HEK293 (cell line): Measurements from ENCODE around the gene TMEM239.

Experiments
- HOXD13 ChIP-seq: sonication (generic); formaldehyde crosslinking; IDR thresholded peaks from 2 replicates; pipeline ENCODE4 v1.8.0; 2022; ENCODE audit warnings: missing genetic modification reagents, borderline replicate concordance
- KLF9 ChIP-seq: fragments of 450-650 bp; formaldehyde crosslinking; IDR thresholded peaks from 2 replicates; pipeline ENCODE4 v1.5.1; 2016; ENCODE audit warnings: missing biosample characterization, missing genetic modification characterization, low read depth
- MYNN ChIP-seq: fragments of 450-650 bp; formaldehyde crosslinking; IDR thresholded peaks from 2 replicates; pipeline ENCODE4 v1.5.1; 2016; ENCODE audit warnings: missing biosample characterization, missing genetic modification characterization, borderline replicate concordance
- PRDM1 ChIP-seq: fragments of 450-650 bp; formaldehyde crosslinking; IDR thresholded peaks from 2 replicates; pipeline ENCODE4; 2016; ENCODE audit warnings: missing biosample characterization, missing genetic modification characterization
- SP2 ChIP-seq: fragments of 450-650 bp; formaldehyde crosslinking; IDR thresholded peaks from 2 replicates; pipeline ENCODE4 v1.5.1; 2016; ENCODE audit warnings: missing biosample characterization, missing genetic modification characterization
- SP7 ChIP-seq: fragments of 450-650 bp; formaldehyde crosslinking; IDR thresholded peaks from 2 replicates; pipeline ENCODE4 v1.5.1; 2016; ENCODE audit warnings: missing biosample characterization, missing genetic modification characterization
- WT1 ChIP-seq: fragments of 450-650 bp; formaldehyde crosslinking; IDR thresholded peaks from 2 replicates; pipeline ENCODE4 v1.5.1; 2016; ENCODE audit warnings: missing biosample characterization, missing genetic modification characterization
- ZBTB1 ChIP-seq: fragments of 450-650 bp; formaldehyde crosslinking; IDR thresholded peaks from 2 replicates; pipeline ENCODE4 v1.5.1; 2016; ENCODE audit warnings: missing biosample characterization, missing genetic modification characterization
- ZBTB8A ChIP-seq: fragments of 450-650 bp; formaldehyde crosslinking; IDR thresholded peaks from 2 replicates; pipeline ENCODE4 v1.5.1; 2016; ENCODE audit warnings: missing biosample characterization, missing genetic modification characterization
- ZEB2 ChIP-seq: fragments of 450-650 bp; formaldehyde crosslinking; IDR thresholded peaks from 2 replicates; pipeline ENCODE4 v1.5.1; 2016; ENCODE audit warnings: missing biosample characterization, missing genetic modification characterization
- ZFHX2 ChIP-seq: fragments of 450-650 bp; formaldehyde crosslinking; conservative IDR thresholded peaks from 2 replicates; pipeline ENCODE4 v1.5.1; 2016; ENCODE audit warnings: missing biosample characterization, missing genetic modification characterization
- ZNF138 ChIP-seq: fragments of 450-650 bp; formaldehyde crosslinking; IDR thresholded peaks from 2 replicates; pipeline ENCODE4 v1.5.1; 2016; ENCODE audit warnings: missing biosample characterization, missing genetic modification characterization, borderline replicate concordance
- ZNF214 ChIP-seq: fragments of 450-650 bp; formaldehyde crosslinking; IDR thresholded peaks from 2 replicates; pipeline ENCODE4 v1.5.1; 2017; ENCODE audit warnings: missing biosample characterization, mild to moderate bottlenecking, missing genetic modification characterization, borderline replicate concordance
- ZNF341 ChIP-seq: fragments of 450-650 bp; formaldehyde crosslinking; IDR thresholded peaks from 2 replicates; pipeline ENCODE4; 2016; ENCODE audit warnings: low read depth, missing biosample characterization, missing genetic modification characterization
- ZNF433 ChIP-seq: fragments of 450-650 bp; formaldehyde crosslinking; IDR thresholded peaks from 2 replicates; pipeline ENCODE4 v1.5.1; 2016; ENCODE audit warnings: missing biosample characterization, missing genetic modification characterization, low read depth
- ZNF558 ChIP-seq: fragments of 450-650 bp; formaldehyde crosslinking; IDR thresholded peaks from 2 replicates; pipeline ENCODE4 v1.5.1; 2016; ENCODE audit warnings: missing biosample characterization, missing genetic modification characterization
- ZNF561 ChIP-seq: fragments of 450-650 bp; IDR thresholded peaks from 2 replicates; pipeline ENCODE4 v1.5.1; 2018; ENCODE audit warnings: missing biosample characterization, missing genetic modification characterization, borderline replicate concordance
- ZNF654 ChIP-seq: fragments of 450-650 bp; formaldehyde crosslinking; IDR thresholded peaks from 2 replicates; pipeline ENCODE4 v1.5.1; 2016; ENCODE audit warnings: low read depth, missing biosample characterization, missing genetic modification characterization
- ZNF707 ChIP-seq: fragments of 450-650 bp; formaldehyde crosslinking; IDR thresholded peaks from 2 replicates; pipeline ENCODE4 v1.5.1; 2016; ENCODE audit warnings: missing biosample characterization, missing genetic modification characterization
- ZNF768 ChIP-seq: fragments of 450-650 bp; formaldehyde crosslinking; IDR thresholded peaks from 2 replicates; pipeline ENCODE4 v1.5.1; 2018; ENCODE audit warnings: missing biosample characterization, mild to moderate bottlenecking, missing genetic modification characterization
- ZNF785 ChIP-seq: fragments of 450-650 bp; formaldehyde crosslinking; IDR thresholded peaks from 2 replicates; pipeline ENCODE4 v1.5.1; 2016; ENCODE audit warnings: missing biosample characterization, missing genetic modification characterization
- TF ChIP-seq, protein P1 (sequence below): fragments of 450-650 bp; formaldehyde crosslinking; IDR thresholded peaks from 2 replicates; pipeline ENCODE4 v1.5.1; 2016; ENCODE audit warnings: missing biosample characterization, missing genetic modification characterization
- TF ChIP-seq, protein P2 (sequence below): fragments of 450-650 bp; formaldehyde crosslinking; IDR thresholded peaks from 2 replicates; pipeline ENCODE4 v1.5.1; 2016; ENCODE audit warnings: missing biosample characterization, missing genetic modification characterization
- TF ChIP-seq, protein P3 (sequence below): fragments of 450-650 bp; formaldehyde crosslinking; IDR thresholded peaks from 2 replicates; pipeline ENCODE4 v1.5.1; 2017; ENCODE audit warnings: missing biosample characterization, missing genetic modification characterization
- TF ChIP-seq, protein P4 (sequence below): fragments of 450-650 bp; formaldehyde crosslinking; conservative IDR thresholded peaks from 2 replicates; pipeline ENCODE4 v1.5.1; 2016; ENCODE audit warnings: low read depth, missing biosample characterization, missing genetic modification characterization
- TF ChIP-seq, protein P5 (sequence below): fragments of 450-650 bp; formaldehyde crosslinking; IDR thresholded peaks from 2 replicates; pipeline ENCODE4 v1.5.1; 2016; ENCODE audit warnings: missing biosample characterization, missing genetic modification characterization

TMEM239 gene

DNA sequence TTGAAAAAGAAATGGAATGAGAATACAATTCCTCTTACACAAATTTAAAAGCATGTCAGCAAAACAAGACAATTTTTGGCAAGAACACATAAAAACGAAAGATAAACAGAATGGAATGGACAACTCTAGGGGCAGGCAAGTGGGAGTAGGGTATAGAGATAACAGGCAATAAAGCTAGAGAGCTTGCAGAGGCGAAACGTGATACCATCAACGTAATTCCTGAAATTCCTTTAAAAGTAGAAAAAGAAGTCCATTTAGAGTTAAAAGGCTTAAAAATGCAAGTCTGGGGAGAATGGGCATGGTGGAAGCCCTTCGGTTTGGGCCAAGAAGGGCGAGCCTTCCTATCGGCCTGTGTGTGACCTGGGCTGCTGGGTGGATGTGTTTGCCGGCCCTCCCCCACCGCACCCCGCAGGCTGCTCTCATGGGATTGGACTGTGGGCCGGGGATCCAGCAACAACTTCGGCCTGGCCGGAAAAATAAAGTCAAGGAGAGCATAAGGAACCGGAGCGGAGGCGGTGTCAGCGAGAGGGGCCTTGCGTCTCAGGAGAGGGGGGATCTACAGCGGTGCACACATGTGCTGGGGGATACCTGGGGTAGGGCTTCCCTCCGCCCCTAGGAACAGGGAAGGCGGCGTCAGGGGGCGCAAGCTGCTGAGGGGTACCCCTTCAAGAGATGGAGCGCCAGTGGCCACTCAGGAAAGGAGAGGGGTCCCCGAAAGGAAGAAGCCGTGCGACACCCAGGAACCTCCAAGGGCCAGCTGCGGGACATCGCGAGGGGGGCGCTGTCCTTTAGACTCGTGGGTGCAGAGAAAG lies 4.1 kb downstream of the TMEM239 start (continued):
- TF ChIP-seq, protein P1, sequence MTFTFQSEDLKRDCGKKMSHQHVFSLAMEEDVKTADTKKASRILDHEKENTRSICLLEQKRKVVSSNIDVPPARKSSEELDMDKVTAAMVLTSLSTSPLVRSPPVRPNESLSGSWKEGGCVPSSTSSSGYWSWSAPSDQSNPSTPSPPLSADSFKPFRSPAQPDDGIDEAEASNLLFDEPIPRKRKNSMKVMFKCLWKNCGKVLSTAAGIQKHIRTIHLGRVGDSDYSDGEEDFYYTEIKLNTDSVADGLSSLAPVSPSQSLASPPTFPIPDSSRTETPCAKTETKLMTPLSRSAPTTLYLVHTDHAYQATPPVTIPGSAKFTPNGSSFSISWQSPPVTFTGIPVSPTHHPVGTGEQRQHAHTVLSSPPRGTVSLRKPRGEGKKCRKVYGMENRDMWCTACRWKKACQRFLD (tag by site-specific recombination): no peak
- no peak for TF ChIP-seq MYNN (tag by site-specific recombination)
- TF ChIP-seq KLF9 (tag by site-specific recombination): no peak
- TF ChIP-seq PRDM1: peak; percentile 37; the same call in 1 of the 2 replicates
- TF ChIP-seq, protein P2, sequence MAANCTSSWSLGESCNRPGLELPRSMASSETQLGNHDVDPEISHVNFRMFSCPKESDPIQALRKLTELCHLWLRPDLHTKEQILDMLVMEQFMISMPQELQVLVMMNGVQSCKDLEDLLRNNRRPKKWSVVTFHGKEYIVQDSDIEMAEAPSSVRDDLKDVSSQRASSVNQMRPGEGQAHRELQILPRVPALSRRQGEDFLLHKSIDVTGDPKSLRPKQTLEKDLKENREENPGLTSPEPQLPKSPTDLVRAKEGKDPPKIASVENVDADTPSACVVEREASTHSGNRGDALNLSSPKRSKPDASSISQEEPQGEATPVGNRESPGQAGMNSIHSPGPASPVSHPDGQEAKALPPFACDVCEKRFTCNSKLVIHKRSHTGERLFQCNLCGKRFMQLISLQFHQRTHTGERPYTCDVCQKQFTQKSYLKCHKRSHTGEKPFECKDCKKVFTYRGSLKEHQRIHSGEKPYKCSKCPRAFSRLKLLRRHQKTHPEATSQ (tag by site-specific recombination): no peak
- TF ChIP-seq ZNF341 (tag by site-specific recombination): peak; percentile 33; the same call in 1 of the 2 replicates
- TF ChIP-seq HOXD13 (CRISPR knock-in tag): no peak
- TF ChIP-seq, protein P3, sequence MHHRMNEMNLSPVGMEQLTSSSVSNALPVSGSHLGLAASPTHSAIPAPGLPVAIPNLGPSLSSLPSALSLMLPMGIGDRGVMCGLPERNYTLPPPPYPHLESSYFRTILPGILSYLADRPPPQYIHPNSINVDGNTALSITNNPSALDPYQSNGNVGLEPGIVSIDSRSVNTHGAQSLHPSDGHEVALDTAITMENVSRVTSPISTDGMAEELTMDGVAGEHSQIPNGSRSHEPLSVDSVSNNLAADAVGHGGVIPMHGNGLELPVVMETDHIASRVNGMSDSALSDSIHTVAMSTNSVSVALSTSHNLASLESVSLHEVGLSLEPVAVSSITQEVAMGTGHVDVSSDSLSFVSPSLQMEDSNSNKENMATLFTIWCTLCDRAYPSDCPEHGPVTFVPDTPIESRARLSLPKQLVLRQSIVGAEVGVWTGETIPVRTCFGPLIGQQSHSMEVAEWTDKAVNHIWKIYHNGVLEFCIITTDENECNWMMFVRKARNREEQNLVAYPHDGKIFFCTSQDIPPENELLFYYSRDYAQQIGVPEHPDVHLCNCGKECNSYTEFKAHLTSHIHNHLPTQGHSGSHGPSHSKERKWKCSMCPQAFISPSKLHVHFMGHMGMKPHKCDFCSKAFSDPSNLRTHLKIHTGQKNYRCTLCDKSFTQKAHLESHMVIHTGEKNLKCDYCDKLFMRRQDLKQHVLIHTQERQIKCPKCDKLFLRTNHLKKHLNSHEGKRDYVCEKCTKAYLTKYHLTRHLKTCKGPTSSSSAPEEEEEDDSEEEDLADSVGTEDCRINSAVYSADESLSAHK (tag by site-specific recombination): no peak
- no peak for TF ChIP-seq ZNF768 (tag by site-specific recombination)
- 0 out of 2 replicates have a peak, but pooled peaks have one; percentile 15 for TF ChIP-seq SP7 (tag by site-specific recombination)
- no peak for TF ChIP-seq ZNF654 (tag by site-specific recombination)
- TF ChIP-seq ZNF561 (tag by site-specific recombination): no peak
- TF ChIP-seq ZNF138 (tag by site-specific recombination): no peak
- no peak for TF ChIP-seq ZNF707 (tag by site-specific recombination)
- 0 out of 2 replicates have a peak, but pooled peaks have one; percentile 14 for TF ChIP-seq SP2 (tag by site-specific recombination)
- TF ChIP-seq ZEB2 (tag by site-specific recombination): peak; percentile 44; the same call in 1 of the 2 replicates
- TF ChIP-seq ZBTB8A (tag by site-specific recombination): 0 out of 2 replicates have a peak, but pooled peaks have one; percentile 26
- TF ChIP-seq ZNF433 (tag by site-specific recombination): no peak
- no peak for TF ChIP-seq ZNF785 (tag by site-specific recombination)
- peak; percentile 65 for TF ChIP-seq WT1 (tag by site-specific recombination)
- TF ChIP-seq ZBTB1: no peak
- peak; percentile 82 for TF ChIP-seq ZFHX2 (tag by site-specific recombination)
- TF ChIP-seq ZNF558 (tag by site-specific recombination): 0 out of 2 replicates have a peak, but pooled peaks have one; percentile 22
- TF ChIP-seq ZNF214: no peak
- TF ChIP-seq, protein P4, sequence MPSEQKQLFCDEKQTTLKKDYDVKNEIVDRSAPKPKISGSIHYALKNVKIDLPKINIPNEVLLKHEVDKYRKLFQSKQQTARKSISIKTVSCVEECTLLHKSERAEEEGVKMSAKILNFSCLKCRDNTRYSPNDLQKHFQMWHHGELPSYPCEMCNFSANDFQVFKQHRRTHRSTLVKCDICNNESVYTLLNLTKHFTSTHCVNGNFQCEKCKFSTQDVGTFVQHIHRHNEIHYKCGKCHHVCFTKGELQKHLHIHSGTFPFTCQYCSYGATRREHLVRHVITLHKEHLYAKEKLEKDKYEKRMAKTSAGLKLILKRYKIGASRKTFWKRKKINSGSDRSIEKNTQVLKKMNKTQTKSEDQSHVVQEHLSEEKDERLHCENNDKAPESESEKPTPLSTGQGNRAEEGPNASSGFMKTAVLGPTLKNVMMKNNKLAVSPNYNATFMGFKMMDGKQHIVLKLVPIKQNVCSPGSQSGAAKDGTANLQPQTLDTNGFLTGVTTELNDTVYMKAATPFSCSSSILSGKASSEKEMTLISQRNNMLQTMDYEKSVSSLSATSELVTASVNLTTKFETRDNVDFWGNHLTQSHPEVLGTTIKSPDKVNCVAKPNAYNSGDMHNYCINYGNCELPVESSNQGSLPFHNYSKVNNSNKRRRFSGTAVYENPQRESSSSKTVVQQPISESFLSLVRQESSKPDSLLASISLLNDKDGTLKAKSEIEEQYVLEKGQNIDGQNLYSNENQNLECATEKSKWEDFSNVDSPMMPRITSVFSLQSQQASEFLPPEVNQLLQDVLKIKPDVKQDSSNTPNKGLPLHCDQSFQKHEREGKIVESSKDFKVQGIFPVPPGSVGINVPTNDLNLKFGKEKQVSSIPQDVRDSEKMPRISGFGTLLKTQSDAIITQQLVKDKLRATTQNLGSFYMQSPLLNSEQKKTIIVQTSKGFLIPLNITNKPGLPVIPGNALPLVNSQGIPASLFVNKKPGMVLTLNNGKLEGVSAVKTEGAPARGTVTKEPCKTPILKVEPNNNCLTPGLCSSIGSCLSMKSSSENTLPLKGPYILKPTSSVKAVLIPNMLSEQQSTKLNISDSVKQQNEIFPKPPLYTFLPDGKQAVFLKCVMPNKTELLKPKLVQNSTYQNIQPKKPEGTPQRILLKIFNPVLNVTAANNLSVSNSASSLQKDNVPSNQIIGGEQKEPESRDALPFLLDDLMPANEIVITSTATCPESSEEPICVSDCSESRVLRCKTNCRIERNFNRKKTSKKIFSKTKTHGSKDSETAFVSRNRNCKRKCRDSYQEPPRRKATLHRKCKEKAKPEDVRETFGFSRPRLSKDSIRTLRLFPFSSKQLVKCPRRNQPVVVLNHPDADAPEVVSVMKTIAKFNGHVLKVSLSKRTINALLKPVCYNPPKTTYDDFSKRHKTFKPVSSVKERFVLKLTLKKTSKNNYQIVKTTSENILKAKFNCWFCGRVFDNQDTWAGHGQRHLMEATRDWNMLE (tag by site-specific recombination): no peak
- TF ChIP-seq, protein P5, sequence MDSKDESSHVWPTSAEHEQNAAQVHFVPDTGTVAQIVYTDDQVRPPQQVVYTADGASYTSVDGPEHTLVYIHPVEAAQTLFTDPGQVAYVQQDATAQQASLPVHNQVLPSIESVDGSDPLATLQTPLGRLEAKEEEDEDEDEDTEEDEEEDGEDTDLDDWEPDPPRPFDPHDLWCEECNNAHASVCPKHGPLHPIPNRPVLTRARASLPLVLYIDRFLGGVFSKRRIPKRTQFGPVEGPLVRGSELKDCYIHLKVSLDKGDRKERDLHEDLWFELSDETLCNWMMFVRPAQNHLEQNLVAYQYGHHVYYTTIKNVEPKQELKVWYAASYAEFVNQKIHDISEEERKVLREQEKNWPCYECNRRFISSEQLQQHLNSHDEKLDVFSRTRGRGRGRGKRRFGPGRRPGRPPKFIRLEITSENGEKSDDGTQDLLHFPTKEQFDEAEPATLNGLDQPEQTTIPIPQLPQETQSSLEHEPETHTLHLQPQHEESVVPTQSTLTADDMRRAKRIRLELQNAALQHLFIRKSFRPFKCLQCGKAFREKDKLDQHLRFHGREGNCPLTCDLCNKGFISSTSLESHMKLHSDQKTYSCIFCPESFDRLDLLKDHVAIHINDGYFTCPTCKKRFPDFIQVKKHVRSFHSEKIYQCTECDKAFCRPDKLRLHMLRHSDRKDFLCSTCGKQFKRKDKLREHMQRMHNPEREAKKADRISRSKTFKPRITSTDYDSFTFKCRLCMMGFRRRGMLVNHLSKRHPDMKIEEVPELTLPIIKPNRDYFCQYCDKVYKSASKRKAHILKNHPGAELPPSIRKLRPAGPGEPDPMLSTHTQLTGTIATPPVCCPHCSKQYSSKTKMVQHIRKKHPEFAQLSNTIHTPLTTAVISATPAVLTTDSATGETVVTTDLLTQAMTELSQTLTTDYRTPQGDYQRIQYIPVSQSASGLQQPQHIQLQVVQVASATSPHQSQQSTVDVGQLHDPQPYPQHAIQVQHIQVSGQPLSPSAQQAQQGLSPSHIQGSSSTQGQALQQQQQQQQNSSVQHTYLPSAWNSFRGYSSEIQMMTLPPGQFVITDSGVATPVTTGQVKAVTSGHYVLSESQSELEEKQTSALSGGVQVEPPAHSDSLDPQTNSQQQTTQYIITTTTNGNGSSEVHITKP: peak; percentile 83
